Neural progenitor cell (in vitro differentiated cells): ENCODE data around the gene LACTBL1.

ENCODE experiments used
- EZH2 ChIP-seq: fragments of 200-600 bp; sonication (generic); IDR thresholded peaks from 2 replicates; pipeline ENCODE4 v1.6.1; 2017; ENCODE audit warnings: antibody characterized with exemption, mild to moderate bottlenecking, moderate library complexity
- EZH2phosphoT487 ChIP-seq: fragments of 200-600 bp; sonication (generic); IDR thresholded peaks from 2 replicates; pipeline ENCODE4 v1.6.1; 2017; ENCODE audit warnings: antibody characterized with exemption
- TF ChIP-seq, protein P1 (sequence below): fragments of 200-600 bp; sonication (generic); IDR thresholded peaks from 2 replicates; pipeline ENCODE4 v1.5.1; 2017; ENCODE audit warnings: antibody characterized with exemption, mild to moderate bottlenecking

DNA sequence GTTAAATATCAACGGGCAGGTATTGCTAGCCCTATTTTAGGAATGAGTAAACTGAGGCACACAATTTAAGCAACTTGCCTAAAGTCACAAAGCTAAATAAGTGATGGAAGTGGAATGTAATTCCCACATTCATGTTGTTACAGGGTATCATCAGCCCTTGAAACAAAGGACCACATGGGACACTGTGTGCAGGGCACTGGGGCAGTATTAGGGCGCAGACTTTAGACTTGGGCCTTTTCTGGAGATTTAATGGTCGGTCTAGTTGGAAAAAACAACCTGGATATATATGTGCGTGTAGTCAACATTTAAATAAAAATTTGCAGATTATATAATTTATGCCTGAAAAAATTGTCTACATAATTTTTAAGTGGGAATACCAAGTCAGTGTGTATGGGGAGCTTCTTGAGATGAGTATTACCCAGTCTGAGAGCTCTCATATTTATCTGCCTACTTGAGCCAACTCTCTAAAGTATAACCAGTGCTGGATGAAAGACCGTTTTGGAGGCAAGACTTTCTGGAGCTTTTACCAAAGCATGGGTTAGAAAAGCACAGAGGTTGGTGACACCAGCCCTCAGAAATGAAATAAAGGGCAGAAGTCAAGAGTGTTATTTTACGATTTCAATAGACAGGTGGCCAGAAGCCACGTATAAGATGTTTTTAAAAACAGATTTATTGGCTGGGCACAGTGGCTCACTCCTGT is 48.2 kb upstream of the LACTBL1 start:
- no peak for TF ChIP-seq EZH2
- TF ChIP-seq, protein P1, sequence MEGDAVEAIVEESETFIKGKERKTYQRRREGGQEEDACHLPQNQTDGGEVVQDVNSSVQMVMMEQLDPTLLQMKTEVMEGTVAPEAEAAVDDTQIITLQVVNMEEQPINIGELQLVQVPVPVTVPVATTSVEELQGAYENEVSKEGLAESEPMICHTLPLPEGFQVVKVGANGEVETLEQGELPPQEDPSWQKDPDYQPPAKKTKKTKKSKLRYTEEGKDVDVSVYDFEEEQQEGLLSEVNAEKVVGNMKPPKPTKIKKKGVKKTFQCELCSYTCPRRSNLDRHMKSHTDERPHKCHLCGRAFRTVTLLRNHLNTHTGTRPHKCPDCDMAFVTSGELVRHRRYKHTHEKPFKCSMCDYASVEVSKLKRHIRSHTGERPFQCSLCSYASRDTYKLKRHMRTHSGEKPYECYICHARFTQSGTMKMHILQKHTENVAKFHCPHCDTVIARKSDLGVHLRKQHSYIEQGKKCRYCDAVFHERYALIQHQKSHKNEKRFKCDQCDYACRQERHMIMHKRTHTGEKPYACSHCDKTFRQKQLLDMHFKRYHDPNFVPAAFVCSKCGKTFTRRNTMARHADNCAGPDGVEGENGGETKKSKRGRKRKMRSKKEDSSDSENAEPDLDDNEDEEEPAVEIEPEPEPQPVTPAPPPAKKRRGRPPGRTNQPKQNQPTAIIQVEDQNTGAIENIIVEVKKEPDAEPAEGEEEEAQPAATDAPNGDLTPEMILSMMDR: no peak
- TF ChIP-seq EZH2phosphoT487: no peak
